Fibroblast of lung (primary cell): ENCODE results near the gene ITGB8.

ENCODE experiments used
- CTCF ChIP-seq, 2 donors: IDR thresholded peaks in 1 of 2; conservative IDR thresholded peaks in 1 of 2; 1 replicate in 1 of 2; 2 replicates in 1 of 2; pipeline ENCODE4 v1.5.1; 2011 to 2012; ENCODE audit warnings: low read length in 2 of 2, control low read depth in 1 of 2, inconsistent platforms in 1 of 2, low read depth in 1 of 2, mild to moderate bottlenecking in 1 of 2
- EZH2 ChIP-seq: IDR thresholded peaks from 2 replicates; pipeline ENCODE4 v1.5.1; 2012; ENCODE audit warnings: low read length, control low read depth, mild to moderate bottlenecking; ENCODE audit errors: missing control alignments

DNA sequence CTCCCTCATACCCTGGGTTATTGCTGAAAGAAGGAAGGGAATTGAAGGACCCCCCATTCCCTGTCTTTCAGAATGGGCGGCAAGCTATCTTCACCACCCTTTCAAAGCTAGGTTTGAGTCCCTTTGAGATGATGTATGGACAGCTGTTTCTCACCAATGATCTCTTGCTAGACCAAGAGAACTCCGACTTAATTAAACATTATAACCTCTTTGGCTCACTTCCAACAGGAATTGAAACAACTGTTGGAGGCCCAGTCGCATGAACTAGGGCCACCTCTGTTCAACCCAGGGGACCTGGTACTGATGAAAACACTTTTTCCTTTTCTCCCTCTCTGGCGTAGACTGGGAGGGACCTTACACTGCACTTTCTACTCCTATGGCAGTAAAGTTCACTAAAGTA, 110.6 kb downstream of the ITGB8 start:
- TF ChIP-seq EZH2 (no peak), CTCF (conservative IDR thresholded peaks at IDR 0.05 in 1 of 2, IDR thresholded peaks at IDR 0.05 in 1 of 2; ENCODE audit: low read depth in 1 of 2, low read length in 2 of 2) (no peak)
